Lower leg skin (tissue), 4 donors: ENCODE data around the gene ODAD2. TPM values are rescaled to one million over a fixed set of nuclear protein-coding genes. Genes with fewer than 3 reads are reported as not detected.

Source experiments
- DNase-seq, 2 donors: peaks; one replicate each; pipeline ENCODE4 v3.0.0-alpha.2; 2019; ENCODE audit warnings: low spot score in 2 of 2
- H3K4me3 ChIP-seq: fragments of 200-600 bp; sonication (generic); 2 replicates; pipeline ENCODE4 v1.5.1; 2017; ENCODE audit warnings: mild to moderate bottlenecking, low read depth; ENCODE audit not compliant: poor library complexity, severe bottlenecking
- POLR2A ChIP-seq, 2 donors: fragments of 450-650 bp; IDR thresholded peaks; one replicate each; pipeline ENCODE4 v1.6.1; 2016 to 2017; ENCODE audit warnings: antibody characterized with exemption in 2 of 2, mild to moderate bottlenecking in 1 of 2, moderate library complexity in 1 of 2
- WGBS, 2 donors: methylation state at CpG; one replicate each; pipeline ENCODE4 v1.1.5; 2018; 5-methylcytosine and 5-hydroxymethylcytosine counted together
- intact Hi-C: fragments of 100-400 bp; cut with DNase I; formaldehyde crosslinking; loops from one replicate; pipeline ENCODE4 v1.15.0; 2023; ENCODE audit warnings: low total_unique reads
- total RNA-seq, 4 donors: library from RNA; depleted of rRNA; stranded (reverse); fragments of >200 nt; gene quantifications; one replicate each; pipeline ENCODE4 v1.1.0, GENCODE V29; 2016
- TF ChIP-seq, protein P1 (sequence below), 3 donors: fragments of 450-650 bp; IDR thresholded peaks; one replicate each; pipeline ENCODE4 v1.5.1; 2016; ENCODE audit warnings: antibody characterized with exemption in 3 of 3, mild to moderate bottlenecking in 3 of 3, moderate library complexity in 2 of 3

The ODAD2 gene
- total RNA-seq, 4 donors from 2014 or later, result 0.10 TPM; not detected in 3

DNA sequence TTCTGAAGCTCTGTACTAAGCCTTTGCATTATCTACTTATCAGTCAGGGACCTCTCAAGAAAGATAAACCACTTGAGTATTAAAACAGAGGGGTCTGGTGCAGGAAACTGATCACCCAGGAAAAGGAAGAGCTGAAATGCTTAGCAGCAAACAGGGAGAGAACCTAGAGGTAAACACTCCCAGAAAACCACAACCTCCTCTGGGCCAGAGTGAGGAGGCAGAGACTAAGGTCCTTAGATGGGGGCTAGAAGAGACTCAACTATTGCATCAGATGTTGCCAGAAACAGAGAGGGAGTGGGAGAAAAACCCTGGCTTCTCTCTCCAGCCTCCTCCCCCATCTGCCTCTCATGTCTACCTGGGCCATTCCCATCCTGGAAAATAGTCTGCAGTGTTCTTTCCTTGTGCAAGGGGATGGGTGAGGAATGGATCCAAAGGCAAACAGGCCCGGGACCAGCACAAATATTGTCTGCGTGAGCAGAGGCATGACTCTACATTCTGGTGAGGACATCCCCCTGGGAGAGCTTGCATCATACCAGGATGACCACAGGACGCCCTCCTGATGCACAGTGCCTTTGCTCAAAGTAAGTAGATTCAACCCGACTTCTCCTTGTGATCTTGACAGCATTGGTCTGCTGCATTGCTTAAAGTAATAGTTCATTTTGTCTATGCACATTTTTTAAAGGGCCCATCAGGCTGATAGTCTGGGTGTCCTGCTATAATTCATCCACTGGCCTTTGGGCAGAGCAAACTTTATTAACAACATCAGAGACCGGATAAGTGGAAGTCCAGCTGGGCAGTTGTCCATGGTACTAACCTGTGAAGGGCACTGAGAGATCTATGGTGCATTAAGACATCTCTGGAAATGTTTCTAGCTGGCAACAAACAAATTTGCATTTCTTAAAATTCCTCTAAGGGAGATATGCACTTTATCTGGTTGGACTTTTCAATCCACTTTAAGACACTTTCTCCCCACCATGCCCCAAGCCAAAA, 22.4 kb upstream of the ODAD2 start:
- 87% methylated on average over 5 of the region's 5 CpGs for WGBS, 2 donors
- intact Hi-C loops, result no loop called here
- TF ChIP-seq POLR2A (IDR thresholded peaks at IDR 0.05), result no peak
- TF ChIP-seq, protein P1, sequence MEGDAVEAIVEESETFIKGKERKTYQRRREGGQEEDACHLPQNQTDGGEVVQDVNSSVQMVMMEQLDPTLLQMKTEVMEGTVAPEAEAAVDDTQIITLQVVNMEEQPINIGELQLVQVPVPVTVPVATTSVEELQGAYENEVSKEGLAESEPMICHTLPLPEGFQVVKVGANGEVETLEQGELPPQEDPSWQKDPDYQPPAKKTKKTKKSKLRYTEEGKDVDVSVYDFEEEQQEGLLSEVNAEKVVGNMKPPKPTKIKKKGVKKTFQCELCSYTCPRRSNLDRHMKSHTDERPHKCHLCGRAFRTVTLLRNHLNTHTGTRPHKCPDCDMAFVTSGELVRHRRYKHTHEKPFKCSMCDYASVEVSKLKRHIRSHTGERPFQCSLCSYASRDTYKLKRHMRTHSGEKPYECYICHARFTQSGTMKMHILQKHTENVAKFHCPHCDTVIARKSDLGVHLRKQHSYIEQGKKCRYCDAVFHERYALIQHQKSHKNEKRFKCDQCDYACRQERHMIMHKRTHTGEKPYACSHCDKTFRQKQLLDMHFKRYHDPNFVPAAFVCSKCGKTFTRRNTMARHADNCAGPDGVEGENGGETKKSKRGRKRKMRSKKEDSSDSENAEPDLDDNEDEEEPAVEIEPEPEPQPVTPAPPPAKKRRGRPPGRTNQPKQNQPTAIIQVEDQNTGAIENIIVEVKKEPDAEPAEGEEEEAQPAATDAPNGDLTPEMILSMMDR (IDR thresholded peaks at IDR 0.05), result no peak
- no peak overlapping the region for H3K4me3 ChIP-seq
- DNase-seq, result no peak

DNA sequence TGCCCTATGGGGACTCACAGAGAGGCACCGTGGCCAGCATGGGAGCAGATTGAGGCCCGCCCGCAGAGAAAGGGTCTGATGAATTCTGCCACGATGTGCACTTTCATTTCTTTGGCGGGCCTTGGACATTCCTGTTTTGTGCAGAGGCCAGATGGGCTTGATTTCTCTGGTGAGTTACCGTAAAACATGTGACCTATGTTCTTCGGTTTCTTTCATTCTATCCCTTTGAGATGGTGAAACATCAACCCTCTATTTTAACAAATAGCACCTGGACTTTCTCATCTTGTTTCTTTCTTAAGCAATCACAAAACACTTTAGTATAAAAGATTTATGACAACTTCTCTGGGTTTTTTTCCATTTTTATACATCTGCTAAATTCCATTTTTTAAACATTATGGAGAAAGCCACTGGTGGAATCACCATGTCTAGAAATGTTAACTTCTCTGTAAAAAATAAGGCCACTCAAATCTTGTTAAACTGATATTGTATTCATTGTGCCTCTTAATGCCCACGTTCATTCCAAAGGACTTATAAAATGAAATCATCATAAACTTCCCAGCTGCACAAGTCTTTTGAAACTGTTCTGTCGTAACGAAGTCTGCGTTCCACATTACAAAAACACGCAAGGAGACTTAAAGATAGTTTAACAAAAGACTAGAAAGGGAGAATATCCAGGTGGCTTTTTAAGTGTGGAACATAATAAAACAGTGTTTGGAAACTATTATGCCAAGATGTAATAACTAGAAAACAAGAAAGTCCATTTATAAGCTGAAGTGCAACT, 21.4 kb upstream of the ODAD2 start:
- TF ChIP-seq, protein P1 (IDR thresholded peaks at IDR 0.05), result no peak
- TF ChIP-seq POLR2A (IDR thresholded peaks at IDR 0.05), result no peak
- no peak for DNase-seq
- no peak overlapping the region for H3K4me3 ChIP-seq
- WGBS, 2 donors, result 67 to 72% methylated on average over 12 of the region's 12 CpGs
- intact Hi-C loops, result no loop called here

DNA sequence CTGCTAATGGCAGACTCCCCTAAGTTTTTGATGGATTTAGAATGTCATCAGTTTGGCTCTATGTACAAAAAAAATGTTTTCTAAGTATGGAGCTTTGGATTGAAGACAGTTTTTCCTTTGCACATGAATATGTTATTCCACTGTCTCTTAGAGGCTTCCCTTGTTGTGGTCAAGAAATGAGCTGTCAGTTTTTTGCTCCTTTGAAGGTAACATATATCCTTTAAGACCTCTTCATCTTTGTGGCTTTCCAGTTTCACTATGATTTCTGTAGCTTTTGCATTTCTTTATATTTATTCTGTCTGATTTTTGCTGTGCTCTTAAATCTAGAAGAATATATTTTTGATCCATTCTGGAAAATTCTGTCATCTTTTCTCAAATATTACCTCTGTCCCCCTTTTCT, 15.8 kb upstream of the ODAD2 start:
- TF ChIP-seq, protein P1 (IDR thresholded peaks at IDR 0.05), result no peak
- no peak for TF ChIP-seq POLR2A (IDR thresholded peaks at IDR 0.05)
- intact Hi-C loops, result no loop called here
- no peak overlapping the region for H3K4me3 ChIP-seq
- no peak for DNase-seq

DNA sequence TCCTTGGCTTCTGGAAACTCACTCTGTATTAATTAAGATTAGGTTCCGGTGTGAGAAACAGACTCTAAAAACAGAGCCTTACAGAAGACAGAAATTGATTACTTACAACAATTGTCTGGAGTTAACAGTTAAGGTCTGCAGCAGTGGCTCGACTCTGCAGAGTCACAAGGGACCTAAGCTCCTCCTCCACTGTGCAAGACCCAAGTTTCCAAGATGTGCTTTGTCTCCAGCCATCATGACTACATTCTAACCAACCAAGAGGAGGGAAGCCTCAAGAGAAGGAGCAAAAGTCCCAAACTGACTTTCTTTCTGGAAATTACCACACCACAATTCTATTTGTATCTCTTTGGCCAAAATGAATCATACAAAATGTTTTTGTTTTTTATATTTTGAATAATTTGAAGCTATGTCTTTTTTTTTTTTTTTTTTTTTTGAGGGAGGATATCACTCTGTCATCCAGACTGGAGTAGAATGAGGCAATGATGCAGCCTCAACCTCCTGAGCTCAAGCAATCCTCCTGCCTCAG, 14.2 kb upstream of the ODAD2 start:
- DNase-seq, result no peak
- H3K4me3 ChIP-seq, result no peak overlapping the region
- intact Hi-C loops, result no loop called here
- WGBS, 2 donors, result 45% methylated on average over 2 of the region's 2 CpGs
- TF ChIP-seq, protein P1 (IDR thresholded peaks at IDR 0.05), result no peak
- no peak for TF ChIP-seq POLR2A (IDR thresholded peaks at IDR 0.05)

DNA sequence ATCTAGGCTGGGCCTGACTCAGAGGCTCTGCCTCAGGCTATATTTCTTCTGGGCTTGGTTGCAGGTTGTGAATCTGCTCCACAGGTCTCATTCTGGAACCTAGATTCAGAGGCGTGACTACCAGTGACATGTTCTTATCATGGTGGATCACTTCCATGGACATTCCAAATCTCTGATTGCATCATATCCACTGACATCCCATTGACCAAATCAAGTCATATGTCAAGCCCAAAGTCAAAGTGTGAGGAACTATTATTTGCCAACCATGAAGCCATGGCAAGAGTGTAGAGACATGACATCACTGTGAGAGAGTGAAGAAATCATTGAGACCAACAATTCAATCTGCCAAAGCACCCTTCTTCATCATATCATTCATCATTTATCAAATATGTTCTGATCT, 11.9 kb upstream of the ODAD2 start:
- no peak for DNase-seq
- intact Hi-C loops, result no loop called here
- 95 to 100% methylated on average over 1 of the region's 1 CpG for WGBS, 2 donors
- TF ChIP-seq, protein P1 (IDR thresholded peaks at IDR 0.05), result no peak
- no peak for TF ChIP-seq POLR2A (IDR thresholded peaks at IDR 0.05)
- no peak overlapping the region for H3K4me3 ChIP-seq
